CD4-positive, alpha-beta T cell (primary cell): Measurements from ENCODE around the gene MBNL2. TPM values are rescaled to one million over a fixed set of nuclear protein-coding genes. Genes with fewer than 3 reads are reported as not detected.

ENCODE experiments used
- ATAC-seq: fragments of 200-7000 bp; cut with Tn5 transposase; one replicate; pipeline ENCODE4 v1.10.0; 2022; ENCODE audit warnings: mild to moderate bottlenecking; ENCODE audit not compliant: poor library complexity
- CTCF ChIA-PET: fragments of 350-600 bp; sonication (Branson Sonifier 250); formaldehyde crosslinking; loops from one replicate; lab custom pipeline; 2021; ENCODE audit warnings: antibody characterized with exemption, inconsistent platforms; lab: Charles Lee
- POLR2A ChIA-PET: fragments of 350-600 bp; sonication (Branson Sonifier 250); formaldehyde crosslinking; loops from one replicate; lab custom pipeline; 2021; ENCODE audit warnings: antibody characterized with exemption, inconsistent platforms; lab: Charles Lee
- DNase-seq, 14 experiments: peaks; one replicate each; pipeline ENCODE4 v3.0.0-alpha.2; 2013 to 2020; ENCODE audit warnings: mixed read lengths in 2 of 14
- H3K27ac ChIP-seq, 2 donors: one replicate each; pipeline versions ENCODE4 v1.5.1 to v1.7.0; 2013; ENCODE audit warnings: low read length in 2 of 2, low read depth in 1 of 2, mild to moderate bottlenecking in 1 of 2
- H3K27me3 ChIP-seq, 2 experiments: 1 replicate in 1 of 2; 2 replicates in 1 of 2; pipeline versions ENCODE4 v1.6.1 to v1.7.0; 2013; ENCODE audit warnings: low read length in 2 of 2, control low read depth in 1 of 2, mild to moderate bottlenecking in 1 of 2, moderate library complexity in 1 of 2; ENCODE audit not compliant: insufficient read depth in 2 of 2, control insufficient read depth in 1 of 2
- H3K36me3 ChIP-seq: one replicate; pipeline ENCODE4 v1.6.1; 2013; ENCODE audit warnings: low read length, control low read depth; ENCODE audit not compliant: insufficient read depth
- H3K4me1 ChIP-seq: one replicate; pipeline ENCODE4 v1.6.1; 2013; ENCODE audit warnings: low read length, control low read depth; ENCODE audit not compliant: insufficient read depth
- H3K4me3 ChIP-seq: one replicate; pipeline ENCODE4 v1.5.1; 2013; ENCODE audit warnings: mild to moderate bottlenecking, low read length, moderate library complexity
- H3K9me3 ChIP-seq, 2 experiments: 1 replicate in 1 of 2; 2 replicates in 1 of 2; pipeline versions ENCODE4 v1.6.1 to v1.7.0; 2013; ENCODE audit warnings: low read length in 2 of 2, mild to moderate bottlenecking in 2 of 2, control low read depth in 1 of 2, moderate library complexity in 1 of 2; ENCODE audit not compliant: control insufficient read depth in 1 of 2, insufficient read depth in 1 of 2
- H3K27ac Mint-ChIP-seq: one replicate; pipeline ENCODE4 v1.8.0; 2020; ENCODE audit warnings: mixed read lengths
- H3K27me3 Mint-ChIP-seq: one replicate; pipeline ENCODE4 v1.8.0; 2021; ENCODE audit warnings: mixed read lengths
- H3K36me3 Mint-ChIP-seq: one replicate; pipeline ENCODE4 v1.8.0; 2021; ENCODE audit warnings: low read depth, mixed read lengths
- H3K4me1 Mint-ChIP-seq: one replicate; pipeline ENCODE4 v1.8.0; 2021; ENCODE audit warnings: low read depth, mixed read lengths
- H3K4me3 Mint-ChIP-seq: one replicate; pipeline ENCODE4 v1.8.0; 2020; ENCODE audit warnings: mild to moderate bottlenecking, mixed read lengths
- H3K9me3 Mint-ChIP-seq: one replicate; pipeline ENCODE4 v1.8.0; 2020; ENCODE audit warnings: mixed read lengths
- intact Hi-C, 2 experiments: fragments of 100-400 bp; cut with DNase I in 1 of 2; cut with micrococcal nuclease in 1 of 2; formaldehyde crosslinking; loops; one replicate each; pipeline versions ENCODE4 v1.15.1 to v1.9.0; 2023 to 2025; cut with DNase I, micrococcal nuclease
- total RNA-seq, 174 experiments: library from RNA in 2 of 174; stranded (reverse) in 2 of 174; gene quantifications; one replicate each; pipeline ENCODE4 v1.2.3 and lab custom pipeline; 2021 to 2026
- TF ChIP-seq, protein P1 (sequence below): fragments of 200-600 bp; IDR thresholded peaks from one replicate; pipeline ENCODE4 v1.8.0; 2022; ENCODE audit warnings: antibody characterized with exemption, mild to moderate bottlenecking

The MBNL2 gene
- total RNA-seq, 2 experiments from 2014 or later: 35.9 to 36.0 TPM

GRCh38 chr13:97249093-97249795 lies 27.1 kb downstream of the MBNL2 start:
- intact Hi-C loops: no loop called here
- peaks cover 45% of the 10 kb centered on the region for H3K4me1 Mint-ChIP-seq
- H3K36me3 Mint-ChIP-seq: no peaks in the 10 kb centered on the region
- no peaks in the 10 kb centered on the region for H3K9me3 Mint-ChIP-seq
- no peaks in the 10 kb centered on the region for H3K27me3 Mint-ChIP-seq
- H3K4me1 ChIP-seq: peaks cover 3% of the 10 kb centered on the region
- CTCF ChIA-PET: interaction anchor here (1.5 kb wide), 1 partner anchor 9 kb away, joined by 5 read pairs; no protein-coding TSS in a partner anchor
- POLR2A ChIA-PET: interaction anchor here (1.6 kb wide), 1 partner anchor 34 kb away, joined by 4 read pairs; no protein-coding TSS in a partner anchor
- no peaks in the 10 kb centered on the region for H3K9me3 ChIP-seq
- no peak overlapping the region for H3K4me3 Mint-ChIP-seq
- DNase-seq: no peak
- ATAC-seq: no peak
- no peak overlapping the region for H3K4me3 ChIP-seq
- H3K27me3 ChIP-seq: no peaks in the 10 kb centered on the region
- H3K27ac Mint-ChIP-seq: no peak overlapping the region
- no peaks in the 10 kb centered on the region for H3K36me3 ChIP-seq
- no peak overlapping the region for H3K27ac ChIP-seq
- TF ChIP-seq, protein P1, sequence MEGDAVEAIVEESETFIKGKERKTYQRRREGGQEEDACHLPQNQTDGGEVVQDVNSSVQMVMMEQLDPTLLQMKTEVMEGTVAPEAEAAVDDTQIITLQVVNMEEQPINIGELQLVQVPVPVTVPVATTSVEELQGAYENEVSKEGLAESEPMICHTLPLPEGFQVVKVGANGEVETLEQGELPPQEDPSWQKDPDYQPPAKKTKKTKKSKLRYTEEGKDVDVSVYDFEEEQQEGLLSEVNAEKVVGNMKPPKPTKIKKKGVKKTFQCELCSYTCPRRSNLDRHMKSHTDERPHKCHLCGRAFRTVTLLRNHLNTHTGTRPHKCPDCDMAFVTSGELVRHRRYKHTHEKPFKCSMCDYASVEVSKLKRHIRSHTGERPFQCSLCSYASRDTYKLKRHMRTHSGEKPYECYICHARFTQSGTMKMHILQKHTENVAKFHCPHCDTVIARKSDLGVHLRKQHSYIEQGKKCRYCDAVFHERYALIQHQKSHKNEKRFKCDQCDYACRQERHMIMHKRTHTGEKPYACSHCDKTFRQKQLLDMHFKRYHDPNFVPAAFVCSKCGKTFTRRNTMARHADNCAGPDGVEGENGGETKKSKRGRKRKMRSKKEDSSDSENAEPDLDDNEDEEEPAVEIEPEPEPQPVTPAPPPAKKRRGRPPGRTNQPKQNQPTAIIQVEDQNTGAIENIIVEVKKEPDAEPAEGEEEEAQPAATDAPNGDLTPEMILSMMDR: no peak

GRCh38 chr13:97249796-97250495 lies 27.8 kb downstream of the MBNL2 start:
- Histone ChIP-seq H3K4me3 (no peak overlapping the region), H3K27me3 (no peaks in the 10 kb centered on the region), H3K4me1 (peaks cover 3% of the 10 kb centered on the region), H3K27ac (no peak overlapping the region), H3K36me3 (no peaks in the 10 kb centered on the region), H3K9me3 (no peaks in the 10 kb centered on the region)
- Mint-ChIP-seq H3K4me1 (peaks cover 41% of the 10 kb centered on the region), H3K27ac (no peak overlapping the region), H3K9me3 (no peaks in the 10 kb centered on the region), H3K36me3 (no peaks in the 10 kb centered on the region), H3K4me3 (no peak overlapping the region), H3K27me3 (no peaks in the 10 kb centered on the region)
- ATAC-seq (no peak), DNase-seq (no peak)
- intact Hi-C loops: no loop called here
- ChIA-PET CTCF (interaction anchor here (1.5 to 1.8 kb wide), 2 partner anchors 10 to 140 kb away, joined by 4 to 5 read pairs; no protein-coding TSS in a partner anchor), POLR2A (interaction anchor here (1.6 kb wide), 1 partner anchor 35 kb away, joined by 4 read pairs; no protein-coding TSS in a partner anchor)
- TF ChIP-seq, protein P1: no peak

DNA sequence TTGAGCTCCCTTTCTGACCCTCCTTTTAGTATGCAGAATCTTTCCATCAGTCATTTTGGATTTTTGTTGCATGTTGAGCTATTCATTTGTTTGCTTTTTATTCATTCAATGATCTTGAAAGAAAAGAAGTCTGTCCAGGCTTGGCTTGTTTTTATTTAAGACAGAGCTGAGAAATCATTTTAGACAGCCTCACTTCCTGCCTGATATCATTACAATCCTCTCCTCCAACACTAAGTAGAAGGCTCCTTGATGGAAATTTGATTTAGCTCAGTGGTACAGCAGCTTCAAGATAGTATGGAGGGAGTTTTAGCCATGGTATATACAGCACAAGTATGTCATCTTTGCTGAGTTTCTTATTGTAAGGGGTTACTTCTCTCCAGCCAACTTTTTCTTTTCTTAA lies 28.4 kb downstream of the MBNL2 start:
- no peak for ATAC-seq
- ChIA-PET POLR2A (interaction anchor here (1.6 kb wide), 1 partner anchor 35 kb away, joined by 4 read pairs; no protein-coding TSS in a partner anchor), CTCF (interaction anchor here (1.8 kb wide), 1 partner anchor 141 kb away, joined by 4 read pairs; no protein-coding TSS in a partner anchor)
- Histone ChIP-seq H3K9me3 (no peaks in the 10 kb centered on the region), H3K27me3 (no peaks in the 10 kb centered on the region), H3K36me3 (no peaks in the 10 kb centered on the region), H3K27ac (no peak overlapping the region), H3K4me3 (no peak overlapping the region), H3K4me1 (peaks cover 3% of the 10 kb centered on the region)
- H3K27me3 Mint-ChIP-seq: no peaks in the 10 kb centered on the region
- no peak overlapping the region for H3K4me3 Mint-ChIP-seq
- TF ChIP-seq, protein P1: no peak
- no peak overlapping the region for H3K27ac Mint-ChIP-seq
- no peak for DNase-seq
- intact Hi-C loops: no loop called here
- H3K36me3 Mint-ChIP-seq: peaks cover 5% of the 10 kb centered on the region
- peaks cover 43% of the 10 kb centered on the region for H3K4me1 Mint-ChIP-seq
- no peaks in the 10 kb centered on the region for H3K9me3 Mint-ChIP-seq
